GM19239 (cell line): Measurements from ENCODE around the gene PPP1R12B.
"Not testable (repeated sequence)": the region's sequence is repeated elsewhere in the genome, so short reads cannot be mapped to it uniquely, and the experiment has no call there.

Experiments used
- DNase-seq: peaks from one replicate; pipeline ENCODE4 v3.0.0; 2011; ENCODE audit warnings: low spot score; ENCODE audit not compliant: insufficient read length
- FAIRE-seq: peaks from 2 replicates; lab custom pipeline; 2011; peaks lifted over from hg19 to GRCh38; lab: Jason Lieb, UNC

Gene PPP1R12B

DNA sequence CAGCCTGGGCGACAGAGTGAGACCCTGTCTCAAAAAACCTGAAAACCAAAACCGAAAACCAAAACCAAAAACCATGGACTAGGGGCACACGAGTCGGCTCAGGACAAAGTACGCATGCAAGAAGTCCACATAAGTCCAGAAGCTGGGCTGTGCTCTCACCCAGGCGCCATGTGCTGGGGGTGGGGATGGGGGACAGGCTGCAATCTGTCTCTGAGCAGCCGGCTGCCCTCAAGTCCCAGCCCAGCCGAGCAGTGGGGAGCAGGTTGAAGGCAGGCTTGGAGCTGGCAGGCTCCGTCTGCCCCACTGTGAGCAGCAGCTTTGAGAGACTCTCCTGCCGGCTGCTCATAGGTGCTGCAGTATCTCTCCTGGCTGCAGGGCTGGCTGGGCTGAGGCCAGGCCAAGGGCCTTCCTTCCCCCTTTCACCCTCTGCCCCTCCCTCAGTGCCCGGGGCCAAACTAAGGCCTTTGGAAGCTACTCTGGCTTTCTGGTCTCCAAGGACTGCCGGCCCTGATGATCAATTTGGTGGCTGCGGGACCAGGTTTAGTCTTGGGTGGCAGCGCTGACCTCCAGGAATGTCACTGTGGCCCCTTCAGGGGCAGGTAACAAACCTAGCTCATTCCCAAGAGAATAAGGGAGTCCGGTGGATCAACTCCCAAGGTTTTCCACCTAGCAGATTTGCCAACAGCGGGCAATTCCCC, 289.0 kb downstream of the PPP1R12B start:
- not testable (repeated sequence) for FAIRE-seq, DNase-seq

- DNase-seq (no peak), FAIRE-seq (no peak)
Observed at GRCh38 chr1:202638019-202638700, 289.7 kb downstream of the PPP1R12B start.

GRCh38 chr1:202638701-202639305, 290.3 kb downstream of the PPP1R12B start:
- not testable (repeated sequence) for FAIRE-seq, DNase-seq

DNA sequence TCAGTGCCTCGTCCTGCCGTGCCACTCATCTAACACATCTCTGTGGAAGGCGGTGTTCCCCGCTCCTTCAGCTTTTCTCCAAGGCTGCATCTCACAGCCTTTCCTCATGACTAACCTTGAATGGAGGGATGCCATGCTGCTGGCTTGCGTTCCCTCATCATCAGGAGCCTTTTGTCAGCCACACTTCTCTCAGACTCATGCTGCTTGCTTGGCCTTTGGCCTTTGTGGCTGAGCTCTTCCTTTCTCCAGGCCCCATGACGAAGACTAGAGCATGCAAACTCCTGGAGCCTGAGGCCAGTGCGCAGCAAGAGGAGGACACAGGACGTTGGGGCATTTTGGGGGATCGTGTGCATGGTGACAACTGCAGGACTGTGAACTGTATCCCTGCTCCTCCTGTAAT, 291.0 kb downstream of the PPP1R12B start:
- no peak for FAIRE-seq
- no peak for DNase-seq

- no peak for DNase-seq
- FAIRE-seq, result no peak
Observed at GRCh38 chr1:202642212-202642611, 293.7 kb downstream of the PPP1R12B start.
